ENCODE measurements around the gene RBFOX2.
"Not testable (repeated sequence)": the region's sequence is repeated elsewhere in the genome, so short reads cannot be mapped to it uniquely, and the experiment has no call there.

The RBFOX2 gene

GRCh38 chr22:35837101-35837727 is 191.4 kb downstream of the RBFOX2 start:
- DNase-seq (ENCODE audit: low read depth in 2 of 2, low spot score in 1 of 2), result no peak

GRCh38 chr22:35835998-35836691 is 192.5 kb downstream of the RBFOX2 start:
- DNase-seq (ENCODE audit: low read depth in 2 of 2, low spot score in 1 of 2), result no peak

- no peak for DNase-seq (ENCODE audit: low read depth in 2 of 2, low spot score in 1 of 2)
Observed at GRCh38 chr22:35835267-35835997, 193.2 kb downstream of the RBFOX2 start.

GRCh38 chr22:35834061-35834460 is 194.6 kb downstream of the RBFOX2 start:
- no peak for DNase-seq (ENCODE audit: low read depth in 2 of 2, low spot score in 1 of 2)

- no peak for DNase-seq (ENCODE audit: low read depth in 2 of 2, low spot score in 1 of 2)
Observed at GRCh38 chr22:35830305-35830704, 198.3 kb downstream of the RBFOX2 start.

- DNase-seq (ENCODE audit: low read depth in 2 of 2, low spot score in 1 of 2), result no peak
Observed at GRCh38 chr22:35824256-35824655, 204.4 kb downstream of the RBFOX2 start.

GRCh38 chr22:35821654-35822053 is 207.0 kb downstream of the RBFOX2 start:
- DNase-seq (ENCODE audit: low read depth in 2 of 2, low spot score in 1 of 2), result no peak

GRCh38 chr22:35819421-35819820 is 209.2 kb downstream of the RBFOX2 start:
- DNase-seq (ENCODE audit: low read depth in 2 of 2, low spot score in 1 of 2), result no peak

- DNase-seq (ENCODE audit: low read depth in 2 of 2, low spot score in 1 of 2), result no peak
Observed at GRCh38 chr22:35818897-35819296, 209.7 kb downstream of the RBFOX2 start.

- DNase-seq (ENCODE audit: low read depth in 2 of 2, low spot score in 1 of 2), result no peak
Observed at GRCh38 chr22:35812600-35812999, 216.0 kb downstream of the RBFOX2 start.

GRCh38 chr22:35811670-35812069 is 217.0 kb downstream of the RBFOX2 start:
- DNase-seq (ENCODE audit: low read depth in 2 of 2, low spot score in 1 of 2), result no peak

GRCh38 chr22:35809816-35810215 is 218.8 kb downstream of the RBFOX2 start:
- DNase-seq (ENCODE audit: low read depth in 2 of 2, low spot score in 1 of 2), result no peak

- no peak for DNase-seq (ENCODE audit: low read depth in 2 of 2, low spot score in 1 of 2)
Observed at GRCh38 chr22:35808377-35808776, 220.2 kb downstream of the RBFOX2 start.

- not testable (repeated sequence) for DNase-seq (ENCODE audit: low read depth in 2 of 2, low spot score in 1 of 2)
Observed at GRCh38 chr22:35806668-35807067, 222.0 kb downstream of the RBFOX2 start.

GRCh38 chr22:35805466-35805865 is 223.2 kb downstream of the RBFOX2 start:
- DNase-seq (ENCODE audit: low read depth in 2 of 2, low spot score in 1 of 2), result no peak

GRCh38 chr22:35804421-35804820 is 224.2 kb downstream of the RBFOX2 start:
- no peak for DNase-seq (ENCODE audit: low read depth in 2 of 2, low spot score in 1 of 2)

GRCh38 chr22:35802885-35803284 is 225.7 kb downstream of the RBFOX2 start:
- DNase-seq (ENCODE audit: low read depth in 2 of 2, low spot score in 1 of 2), result no peak

GRCh38 chr22:35801301-35801700 is 227.3 kb downstream of the RBFOX2 start:
- DNase-seq (ENCODE audit: low read depth in 2 of 2, low spot score in 1 of 2), result not testable (repeated sequence)

GRCh38 chr22:35799150-35799549 is 229.5 kb downstream of the RBFOX2 start:
- DNase-seq (ENCODE audit: low read depth in 2 of 2, low spot score in 1 of 2), result no peak

- no peak for DNase-seq (ENCODE audit: low read depth in 2 of 2, low spot score in 1 of 2)
Observed at GRCh38 chr22:35797411-35797810, 231.2 kb downstream of the RBFOX2 start.

GRCh38 chr22:35795476-35795875 is 233.1 kb downstream of the RBFOX2 start:
- DNase-seq (ENCODE audit: low read depth in 2 of 2, low spot score in 1 of 2), result no peak

- no peak for DNase-seq (ENCODE audit: low read depth in 2 of 2, low spot score in 1 of 2)
Observed at GRCh38 chr22:35792506-35792905, 236.1 kb downstream of the RBFOX2 start.

All from stimulated activated CD8-positive, alpha-beta memory T cell treated with anti-CD3 and anti-CD28 coated beads, Interleukin-4, amount 100 ng/mL, for 1 hour (primary cell).